ENCODE measurements around the gene SIRT1. TPM values are rescaled to one million over a fixed set of nuclear protein-coding genes. Genes with fewer than 3 reads are reported as not detected.

SIRT1 gene
- total and polyA plus RNA-seq, 2 donors (not counting 3 experiments of a cell fraction or from before 2014, with no cell fraction given) = 3.7 to 14.8 TPM

GRCh38 chr10:67836972-67837371 is 47.5 kb upstream of the SIRT1 start:
- Histone ChIP-seq H3K4me1 (ENCODE audit: control insufficient read depth, extremely low read depth, insufficient read depth, low read length) (no peaks in the 10 kb centered on the region), H3K36me3 (ENCODE audit: control insufficient read depth in 2 of 2, extremely low read depth in 1 of 2, insufficient read depth in 2 of 2, low read length in 2 of 2) (no peaks in the 10 kb centered on the region), H3K9me3 (replicated peaks; ENCODE audit: control insufficient read depth, insufficient read depth, low read length) (no peaks in the 10 kb centered on the region), H3K27ac (ENCODE audit: insufficient read depth, low read depth, low read length) (no peak overlapping the region), H3K9me1 (replicated peaks; ENCODE audit: control insufficient read depth, extremely low read depth, insufficient read depth, low read length) (no peaks in the 10 kb centered on the region), H3K4me2 (ENCODE audit: insufficient read depth, low read length) (no peak overlapping the region), H2AFZ (ENCODE audit: low read depth, low read length) (no peak overlapping the region), H3K79me2 (ENCODE audit: control insufficient read depth, insufficient read depth, low read length) (no peaks in the 10 kb centered on the region), H3K9ac (replicated peaks; ENCODE audit: extremely low read depth, insufficient read depth, low read length) (no peak overlapping the region), H3K27me3 (ENCODE audit: control insufficient read depth in 2 of 2, insufficient read depth in 2 of 2, low read length in 2 of 2) (no peaks in the 10 kb centered on the region), H3K4me3 (replicated peaks in 1 of 3; ENCODE audit: insufficient read depth in 1 of 3, low read depth in 1 of 3, low read length in 3 of 3) (no peak overlapping the region), H4K20me1 (replicated peaks; ENCODE audit: control insufficient read depth, extremely low read depth, insufficient read depth, low read length) (no peaks in the 10 kb centered on the region)
- CTCF ChIA-PET = interaction anchor here (2.0 to 2.5 kb wide), 2 partner anchors 18 to 49 kb away, joined by 10 read pairs; no protein-coding TSS in a partner anchor
- DNase-seq (ENCODE audit: low read depth, low spot score) (no peak), FAIRE-seq (no peak)
- no TSS peak for BruUV-seq (replicated peaks)
- POLR2A ChIA-PET = no interaction called here
- intact Hi-C loops (cut with micrococcal nuclease) (no loop called here), dilution Hi-C loops (cut with MboI; ENCODE audit: extremely low pct_ligation_motif_present, low sequenced_read_pairs) (no loop called here)
- TF ChIP-seq JUN (IDR thresholded peaks at IDR 0.05; ENCODE audit: borderline replicate concordance, insufficient read depth, insufficient read length, low read depth) = no peak
- TF ChIP-seq MAX (IDR thresholded peaks at IDR 0.05; ENCODE audit: insufficient read depth, insufficient read length) = no peak
- no peak for TF ChIP-seq MYC (IDR thresholded peaks at IDR 0.05; ENCODE audit: low read depth, low read length)
- TF ChIP-seq POLR2A (IDR thresholded peaks at IDR 0.05; ENCODE audit: low read depth, low read length) = no peak
- TF ChIP-seq CTCF (IDR thresholded peaks at IDR 0.05; ENCODE audit: extremely low read depth in 1 of 2, insufficient read depth in 1 of 2, low read depth in 1 of 2, low read length in 2 of 2) = no peak
- no peak for TF ChIP-seq EZH2 (IDR thresholded peaks at IDR 0.05; ENCODE audit: borderline replicate concordance, low read depth, low read length, severe bottlenecking)
- no peak for TF ChIP-seq POLR2AphosphoS5 (IDR thresholded peaks at IDR 0.05; ENCODE audit: insufficient read depth, low read depth, low read length)
- no peak for TF ChIP-seq GATA2 (IDR thresholded peaks at IDR 0.05; ENCODE audit: insufficient read depth, insufficient read length, low read depth, low read length)
- TF ChIP-seq FOS (IDR thresholded peaks at IDR 0.05; ENCODE audit: borderline replicate concordance, insufficient read depth, low read length) = no peak

All from endothelial cell of umbilical vein (primary cell).